Activated CD4-positive, alpha-beta memory T cell treated with anti-CD3 and anti-CD28 coated beads, Interleukin-2, amount 10 ng/mL, durations not matched to agents 7 days and 5 days (primary cell): Measurements from ENCODE around the gene HDAC10. TPM values are rescaled to one million over a fixed set of nuclear protein-coding genes. Genes with fewer than 3 reads are reported as not detected.

ENCODE experiments used
- CTCF ChIA-PET: fragments of 350-600 bp; sonication (Branson Sonifier 250); formaldehyde crosslinking; loops from one replicate; lab custom pipeline; 2021; ENCODE audit warnings: antibody characterized with exemption, inconsistent platforms; lab: Charles Lee
- POLR2A ChIA-PET: fragments of 350-600 bp; sonication (Branson Sonifier 250); formaldehyde crosslinking; loops from one replicate; lab custom pipeline; 2021; ENCODE audit warnings: antibody characterized with exemption; lab: Charles Lee
- DNase-seq: peaks from one replicate; pipeline ENCODE4 v3.0.0-alpha.2; 2020
- H3K27ac Mint-ChIP-seq: one replicate; pipeline ENCODE4 v1.8.0; 2021; ENCODE audit warnings: mild to moderate bottlenecking, mixed read lengths
- H3K27me3 Mint-ChIP-seq: one replicate; pipeline ENCODE4 v1.8.0; 2021; ENCODE audit warnings: mixed read lengths
- H3K36me3 Mint-ChIP-seq: one replicate; pipeline ENCODE4 v1.8.0; 2021; ENCODE audit warnings: low read depth, mixed read lengths
- H3K4me1 Mint-ChIP-seq: one replicate; pipeline ENCODE4 v1.8.0; 2021; ENCODE audit warnings: mixed read lengths
- H3K4me3 Mint-ChIP-seq: one replicate; pipeline ENCODE4 v1.8.0; 2021; ENCODE audit warnings: mild to moderate bottlenecking, mixed read lengths
- H3K9me3 Mint-ChIP-seq: one replicate; pipeline ENCODE4 v1.8.0; 2021; ENCODE audit warnings: mixed read lengths
- total RNA-seq, 2 experiments: library from RNA; stranded (reverse); gene quantifications; one replicate each; pipeline ENCODE4 v1.2.3, GENCODE V29; 2021

The HDAC10 gene
- total RNA-seq, 2 experiments from 2014 or later = 83.7 to 90.0 TPM

GRCh38 chr22:50262973-50263617, 12.0 kb upstream of the HDAC10 start:
- no peak for DNase-seq
- Mint-ChIP-seq H3K4me3 (no peak overlapping the region), H3K36me3 (no peaks in the 10 kb centered on the region), H3K4me1 (peaks cover 9% of the 10 kb centered on the region), H3K27ac (no peak overlapping the region), H3K27me3 (peaks cover 12% of the 10 kb centered on the region), H3K9me3 (no peaks in the 10 kb centered on the region)
- ChIA-PET POLR2A (interaction anchor here (0.7 to 3.4 kb wide), 4 partner anchors 12 to 263 kb away, joined by 3 to 21 read pairs (median 4); partner anchors contain the start of gene HDAC10), CTCF (interaction anchor here (1.0 to 1.2 kb wide), 4 partner anchors 10 to 358 kb away, joined by 3 to 4 read pairs (median 4); partner anchors contain the start of genes HDAC10 and SCO2)

- Mint-ChIP-seq H3K27ac (no peak overlapping the region), H3K9me3 (no peaks in the 10 kb centered on the region), H3K4me3 (peak overlapping the region; percentile 63), H3K4me1 (peaks cover 8% of the 10 kb centered on the region), H3K36me3 (no peaks in the 10 kb centered on the region), H3K27me3 (peaks cover 12% of the 10 kb centered on the region)
- ChIA-PET POLR2A (interaction anchor here (1.5 to 3.4 kb wide), 2 partner anchors 11 to 207 kb away, joined by 3 to 21 read pairs; partner anchors contain the start of gene HDAC10), CTCF (interaction anchor here (1.0 to 1.2 kb wide), 4 partner anchors 10 to 359 kb away, joined by 3 to 4 read pairs (median 4); partner anchors contain the start of genes HDAC10 and SCO2)
- no peak for DNase-seq
These were observed 11.4 kb upstream of the HDAC10 start for GRCh38 chr22:50262460-50262911.

DNA sequence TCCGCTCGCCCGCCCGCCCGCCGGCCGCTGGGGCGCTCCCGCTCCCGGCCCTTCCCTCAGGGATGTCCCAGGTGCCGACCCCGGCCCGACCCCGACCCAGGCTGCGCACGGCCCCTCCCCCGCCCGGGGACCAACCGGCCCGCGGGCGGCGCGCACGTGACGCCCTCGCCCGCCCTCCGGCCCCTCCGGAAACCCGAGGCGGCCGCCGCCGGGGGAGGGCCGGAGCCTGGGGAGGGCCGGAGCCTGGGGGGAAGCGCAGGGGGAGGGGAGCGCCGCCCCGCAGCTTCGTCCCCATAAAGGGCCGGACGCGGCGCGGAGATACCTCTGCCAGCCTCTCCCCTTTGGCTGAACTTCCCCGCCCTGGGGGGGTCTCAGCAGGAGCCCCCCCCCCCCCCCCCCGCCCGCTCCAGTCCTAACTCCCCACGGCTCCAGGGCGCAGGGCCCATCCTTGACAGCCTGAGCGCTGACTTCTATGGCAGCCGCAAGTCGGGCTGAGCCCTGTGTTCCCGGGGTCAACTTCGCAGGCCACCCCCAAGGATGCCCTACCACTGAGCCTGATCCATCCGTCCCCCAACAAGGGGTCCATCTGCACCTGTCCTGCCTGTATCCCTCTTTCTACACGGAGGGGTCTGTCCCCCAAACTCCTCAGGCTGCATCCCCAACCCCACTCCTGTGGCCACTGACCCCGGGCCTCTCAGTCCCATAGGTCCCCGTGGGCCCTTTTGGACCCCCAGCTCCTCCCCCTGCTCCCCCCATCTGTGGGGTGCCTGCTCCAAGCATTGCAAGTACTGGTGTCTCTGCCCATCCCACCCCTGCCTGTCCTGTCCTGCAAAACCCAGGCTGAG, 10.8 kb upstream of the HDAC10 start, which contains the start of gene MAPK12:
Gene MAPK12, minus strand, starts transcription at position 69 of the 845 bp plus-strand sequence. CDS start 174 bp downstream, outside the sequence.
- Mint-ChIP-seq H3K27me3 (peaks cover 12% of the 10 kb centered on the region), H3K36me3 (no peaks in the 10 kb centered on the region), H3K9me3 (no peaks in the 10 kb centered on the region), H3K4me1 (peaks cover 8% of the 10 kb centered on the region), H3K4me3 (peak within 1 kb of the TSS; percentile 63), H3K27ac (no peak within 1 kb of the TSS)
- ChIA-PET CTCF (interaction anchor here (1.0 to 1.1 kb wide), 3 partner anchors 10 to 359 kb away, joined by 3 to 4 read pairs (median 4); partner anchors contain the start of gene HDAC10), POLR2A (interaction anchor here (1.5 to 3.4 kb wide), 2 partner anchors 10 to 208 kb away, joined by 3 to 21 read pairs; partner anchors contain the start of gene HDAC10)
- no peak for DNase-seq

DNA sequence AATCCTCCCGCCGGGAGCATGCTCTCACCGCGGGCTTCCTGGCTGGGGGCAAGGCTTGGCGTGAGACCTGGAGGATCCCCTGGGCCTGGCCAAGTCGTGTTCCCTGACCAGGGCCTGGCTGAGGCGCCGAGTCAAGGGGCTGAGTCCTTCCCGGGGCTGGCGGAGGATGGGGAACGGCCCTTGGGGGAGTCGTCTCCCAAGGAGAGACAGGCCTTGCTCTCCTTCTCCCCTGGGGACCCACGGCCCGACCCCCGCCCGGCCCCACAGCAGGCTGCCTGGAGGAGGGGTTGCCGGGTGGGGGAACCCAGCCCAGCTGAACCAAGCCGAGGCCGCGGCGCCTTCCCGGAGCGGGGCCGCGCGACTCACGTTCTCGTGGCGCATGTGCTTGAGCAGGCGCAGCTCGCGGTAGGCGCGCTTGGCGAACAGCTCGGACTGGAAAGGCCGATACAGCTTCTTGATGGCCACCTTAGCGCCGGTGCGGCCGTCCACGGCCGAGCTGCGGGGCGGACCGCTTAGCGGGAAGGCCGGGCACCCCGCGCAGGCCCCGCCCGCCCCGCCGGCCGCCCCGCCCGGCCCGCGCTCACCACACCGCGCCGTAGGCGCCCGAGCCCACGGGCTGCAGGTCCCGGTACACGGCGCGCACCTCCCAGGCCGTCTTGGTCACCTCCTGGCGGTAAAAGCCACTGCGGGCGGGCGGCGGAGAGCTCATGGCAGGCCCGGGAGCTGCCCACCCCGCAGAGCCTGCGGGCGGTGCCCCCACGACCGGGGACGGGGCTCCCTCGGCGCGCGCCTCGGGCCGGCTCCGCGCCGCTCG, 9.9 kb upstream of the HDAC10 start:
- Mint-ChIP-seq H3K27me3 (peaks cover 12% of the 10 kb centered on the region), H3K4me3 (peak overlapping the region; percentile 17), H3K27ac (no peak overlapping the region), H3K4me1 (peaks cover 8% of the 10 kb centered on the region), H3K9me3 (no peaks in the 10 kb centered on the region), H3K36me3 (no peaks in the 10 kb centered on the region)
- ChIA-PET POLR2A (interaction anchor here (0.9 to 3.4 kb wide), 2 partner anchors 10 to 17 kb away, joined by 3 to 21 read pairs; partner anchors contain the start of genes HDAC10 and TUBGCP6), CTCF (interaction anchor here (1.1 to 1.2 kb wide), 2 partner anchors 20 to 237 kb away, joined by 3 to 4 read pairs; no protein-coding TSS in a partner anchor)
- DNase-seq = no peak

DNA sequence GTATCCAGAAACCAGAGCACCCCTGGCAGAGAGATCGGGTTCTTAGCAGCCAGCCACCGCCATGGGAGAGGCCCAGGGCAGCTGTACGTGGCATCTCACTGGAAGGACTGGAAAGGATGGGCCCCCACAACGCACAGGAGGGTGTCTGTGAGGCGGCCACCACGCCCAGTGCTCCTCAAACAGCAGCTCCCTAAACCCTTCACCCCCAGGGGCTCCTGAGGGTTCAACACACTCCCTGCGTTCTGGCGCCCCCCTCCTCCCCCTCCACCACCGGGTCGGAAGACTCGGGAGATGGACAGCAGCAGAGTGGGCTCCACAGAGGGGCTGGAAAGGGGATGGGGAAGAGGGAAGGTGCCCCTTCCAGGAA, 9.4 kb upstream of the HDAC10 start:
- H3K4me3 Mint-ChIP-seq = peak overlapping the region; percentile 17
- H3K27ac Mint-ChIP-seq = no peak overlapping the region
- ChIA-PET CTCF (interaction anchor here (1.1 to 1.2 kb wide), 2 partner anchors 19 to 237 kb away, joined by 3 to 4 read pairs; no protein-coding TSS in a partner anchor), POLR2A (interaction anchor here (0.9 to 3.4 kb wide), 2 partner anchors 9 to 16 kb away, joined by 3 to 21 read pairs; partner anchors contain the start of genes HDAC10 and TUBGCP6)
- H3K9me3 Mint-ChIP-seq = no peaks in the 10 kb centered on the region
- peaks cover 12% of the 10 kb centered on the region for H3K27me3 Mint-ChIP-seq
- no peak for DNase-seq
- H3K36me3 Mint-ChIP-seq = no peaks in the 10 kb centered on the region
- H3K4me1 Mint-ChIP-seq = peaks cover 8% of the 10 kb centered on the region

DNA sequence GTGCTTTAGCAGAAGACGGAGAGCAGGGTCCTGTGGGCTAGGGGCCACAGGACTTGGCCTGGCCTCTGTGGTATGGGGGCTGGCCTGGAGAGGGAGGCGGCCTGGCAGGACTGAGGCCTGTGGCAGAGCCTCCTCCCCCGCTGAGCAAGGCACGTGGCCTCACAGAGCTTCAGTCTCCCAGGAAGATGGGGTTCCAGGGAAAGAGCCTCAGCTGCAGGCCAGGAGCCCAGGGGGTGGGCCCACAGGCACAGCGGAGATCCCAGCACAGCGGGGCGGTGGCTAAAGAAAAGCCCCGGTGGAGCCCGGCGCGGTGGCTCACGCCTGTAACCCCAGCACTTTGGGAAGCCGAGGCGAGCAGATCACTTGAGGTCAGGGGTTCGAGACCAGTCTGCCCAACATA, 8.2 kb upstream of the HDAC10 start:
- Mint-ChIP-seq H3K4me3 (no peak overlapping the region), H3K27me3 (peaks cover 12% of the 10 kb centered on the region), H3K9me3 (no peaks in the 10 kb centered on the region), H3K27ac (no peak overlapping the region), H3K36me3 (no peaks in the 10 kb centered on the region), H3K4me1 (peaks cover 8% of the 10 kb centered on the region)
- ChIA-PET CTCF (interaction anchor here (1.0 kb wide), 1 partner anchor 19 kb away, joined by 4 read pairs; no protein-coding TSS in a partner anchor), POLR2A (no interaction called here)
- no peak for DNase-seq

- Mint-ChIP-seq H3K27me3 (peaks cover 12% of the 10 kb centered on the region), H3K36me3 (no peaks in the 10 kb centered on the region), H3K4me3 (no peak overlapping the region), H3K9me3 (no peaks in the 10 kb centered on the region), H3K4me1 (peaks cover 8% of the 10 kb centered on the region), H3K27ac (no peak overlapping the region)
- ChIA-PET POLR2A (no interaction called here), CTCF (interaction anchor here (1.0 kb wide), 1 partner anchor 18 kb away, joined by 4 read pairs; no protein-coding TSS in a partner anchor)
- DNase-seq = no peak
These were observed 7.6 kb upstream of the HDAC10 start for GRCh38 chr22:50258361-50259292.

DNA sequence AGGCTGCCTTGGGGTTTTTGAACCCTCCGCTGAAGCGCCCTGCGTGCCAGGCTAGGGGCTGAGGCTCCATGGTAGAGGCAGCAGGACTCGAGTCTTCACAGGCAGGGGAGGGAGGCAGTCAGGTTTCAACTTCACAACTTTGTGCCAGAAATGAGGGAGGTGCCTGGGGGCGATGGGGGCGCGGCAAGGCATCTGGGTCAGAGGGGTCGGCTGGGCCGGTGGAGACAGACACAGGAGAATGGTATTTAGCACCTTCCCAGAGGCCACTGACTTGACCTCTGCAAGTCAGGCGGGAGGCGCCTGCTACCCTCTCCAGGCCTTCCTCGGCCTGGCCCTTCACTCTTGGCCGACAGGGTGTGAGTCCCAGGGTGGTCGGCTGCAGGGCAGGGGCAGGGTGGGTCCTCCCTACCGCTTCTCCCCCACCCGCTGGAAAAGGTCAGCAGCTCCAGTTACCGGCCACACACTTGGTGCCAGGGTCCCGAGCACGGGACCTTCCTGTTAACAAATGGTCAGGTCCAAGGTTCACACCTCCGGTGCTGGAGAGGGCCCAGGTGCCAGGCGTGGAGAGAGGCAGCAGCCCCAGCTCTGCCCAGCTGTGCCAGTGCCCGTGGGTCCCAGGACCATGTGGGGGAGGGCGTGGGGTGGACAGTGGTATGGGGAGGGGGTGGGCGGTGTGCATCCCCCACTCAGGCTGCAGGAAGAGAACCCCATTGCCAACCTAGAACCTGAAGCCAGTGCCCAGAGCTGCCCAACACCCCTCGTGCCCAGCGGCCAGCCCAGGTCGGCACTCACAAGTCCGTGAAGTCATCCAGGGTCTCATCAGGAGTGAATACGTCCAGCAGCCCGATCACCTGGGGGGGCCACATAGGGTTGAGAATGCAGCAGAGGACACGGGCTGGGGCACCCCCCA, 6.6 kb upstream of the HDAC10 start:
- Mint-ChIP-seq H3K36me3 (no peaks in the 10 kb centered on the region), H3K27me3 (peaks cover 12% of the 10 kb centered on the region), H3K9me3 (no peaks in the 10 kb centered on the region), H3K27ac (no peak overlapping the region), H3K4me3 (no peak overlapping the region), H3K4me1 (peaks cover 8% of the 10 kb centered on the region)
- DNase-seq = no peak
- ChIA-PET CTCF (no interaction called here), POLR2A (no interaction called here)

DNA sequence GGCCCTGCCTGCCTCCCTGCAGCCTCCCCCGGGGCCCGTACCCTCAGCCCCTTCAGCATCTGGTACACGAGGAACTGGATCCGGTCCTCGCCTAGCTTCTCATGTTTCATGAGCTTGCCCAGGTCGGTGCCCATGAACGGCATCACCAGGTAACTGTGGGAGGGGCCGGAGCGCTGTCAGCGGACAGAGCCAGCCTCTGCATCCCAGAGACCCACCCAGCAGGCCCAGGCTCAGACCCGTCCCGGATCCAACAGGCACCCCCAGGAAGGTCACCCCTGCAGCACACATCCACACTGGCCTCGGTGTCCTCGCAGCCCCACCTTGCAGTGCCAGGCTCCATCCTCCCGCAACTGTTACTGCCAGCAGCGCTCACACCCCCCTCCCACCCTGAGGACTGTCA, 6.0 kb upstream of the HDAC10 start:
- DNase-seq = no peak
- H3K4me3 Mint-ChIP-seq = no peak overlapping the region
- H3K4me1 Mint-ChIP-seq = peaks cover 2% of the 10 kb centered on the region
- H3K36me3 Mint-ChIP-seq = no peaks in the 10 kb centered on the region
- no peak overlapping the region for H3K27ac Mint-ChIP-seq
- H3K27me3 Mint-ChIP-seq = peaks cover 5% of the 10 kb centered on the region
- ChIA-PET CTCF (no interaction called here), POLR2A (no interaction called here)
- H3K9me3 Mint-ChIP-seq = no peaks in the 10 kb centered on the region

DNA sequence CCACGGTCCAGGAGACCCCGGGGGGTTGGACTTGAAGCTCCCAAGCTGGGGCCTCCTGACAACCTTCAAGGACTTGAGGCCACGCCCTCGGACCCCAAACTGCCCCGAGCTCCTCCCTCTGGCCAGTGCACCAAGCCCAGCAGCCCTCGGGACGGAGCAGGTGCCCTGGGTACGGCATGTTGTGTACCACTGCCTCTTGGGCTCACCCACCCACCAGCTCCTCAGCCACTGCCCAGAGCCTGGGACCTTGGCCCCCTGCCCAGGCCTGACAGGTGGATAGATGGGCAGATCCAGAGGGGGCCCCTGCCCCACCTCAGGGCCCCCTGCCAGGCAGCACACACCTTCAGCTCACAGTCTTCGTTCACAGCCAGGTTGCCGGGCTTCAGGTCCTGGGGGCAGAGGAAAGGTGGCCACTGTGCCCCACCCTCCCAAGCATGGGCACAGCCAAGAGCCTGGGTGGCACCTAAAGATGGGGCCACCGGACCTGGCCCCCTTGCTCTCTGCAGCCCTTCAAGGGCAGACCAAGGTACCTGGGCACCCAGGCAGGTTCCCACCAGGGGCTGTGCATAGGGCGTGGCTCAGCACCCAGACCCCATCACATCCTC, 5.3 kb upstream of the HDAC10 start:
- Mint-ChIP-seq H3K9me3 (no peaks in the 10 kb centered on the region), H3K27ac (no peak overlapping the region), H3K36me3 (no peaks in the 10 kb centered on the region), H3K27me3 (peaks cover 3% of the 10 kb centered on the region), H3K4me1 (peaks cover 2% of the 10 kb centered on the region), H3K4me3 (no peak overlapping the region)
- ChIA-PET POLR2A (interaction anchor here (1.0 kb wide), 1 partner anchor 13 kb away, joined by 3 read pairs; no protein-coding TSS in a partner anchor), CTCF (interaction anchor here (0.8 to 1.7 kb wide), 2 partner anchors 14 to 86 kb away, joined by 3 to 4 read pairs; no protein-coding TSS in a partner anchor)
- no peak for DNase-seq
